ENCODE data around the gene ANO4. TPM values are rescaled to one million over a fixed set of nuclear protein-coding genes. Genes with fewer than 3 reads are reported as not detected.

ANO4 gene
- total RNA-seq, 1 experiment from 2014 or later = 5.7 TPM

- no CpG with 5 or more reads among the region's 8 CpGs for WGBS (ENCODE audit: extremely low coverage, insufficient read length, low lambda C conversion rate)
- TF ChIP-seq, protein P1, sequence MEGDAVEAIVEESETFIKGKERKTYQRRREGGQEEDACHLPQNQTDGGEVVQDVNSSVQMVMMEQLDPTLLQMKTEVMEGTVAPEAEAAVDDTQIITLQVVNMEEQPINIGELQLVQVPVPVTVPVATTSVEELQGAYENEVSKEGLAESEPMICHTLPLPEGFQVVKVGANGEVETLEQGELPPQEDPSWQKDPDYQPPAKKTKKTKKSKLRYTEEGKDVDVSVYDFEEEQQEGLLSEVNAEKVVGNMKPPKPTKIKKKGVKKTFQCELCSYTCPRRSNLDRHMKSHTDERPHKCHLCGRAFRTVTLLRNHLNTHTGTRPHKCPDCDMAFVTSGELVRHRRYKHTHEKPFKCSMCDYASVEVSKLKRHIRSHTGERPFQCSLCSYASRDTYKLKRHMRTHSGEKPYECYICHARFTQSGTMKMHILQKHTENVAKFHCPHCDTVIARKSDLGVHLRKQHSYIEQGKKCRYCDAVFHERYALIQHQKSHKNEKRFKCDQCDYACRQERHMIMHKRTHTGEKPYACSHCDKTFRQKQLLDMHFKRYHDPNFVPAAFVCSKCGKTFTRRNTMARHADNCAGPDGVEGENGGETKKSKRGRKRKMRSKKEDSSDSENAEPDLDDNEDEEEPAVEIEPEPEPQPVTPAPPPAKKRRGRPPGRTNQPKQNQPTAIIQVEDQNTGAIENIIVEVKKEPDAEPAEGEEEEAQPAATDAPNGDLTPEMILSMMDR (conservative IDR thresholded peaks at IDR 0.05) = no peak
Observed at GRCh38 chr12:100860611-100861010, 66.0 kb downstream of the ANO4 start.

More at GRCh38 chr12:100860611-100861010, 66.0 kb downstream of the ANO4 start:
- no peaks in the 10 kb centered on the region for H3K79me1 ChIP-seq (ENCODE audit: insufficient read depth, low read depth, low read length, poor library complexity, severe bottlenecking)
- no peak overlapping the region for H3T11ph ChIP-seq (ENCODE audit: low read length)
- no peak overlapping the region for H4K91ac ChIP-seq (ENCODE audit: insufficient read length, low read depth, low read length)
- no peaks in the 10 kb centered on the region for H3K4me1 ChIP-seq (ENCODE audit: insufficient read depth, low read length)
- DNase-seq = no peak
- no peak overlapping the region for H2AK5ac ChIP-seq (ENCODE audit: insufficient read length, low read length)
- H4K8ac ChIP-seq (replicated peaks; ENCODE audit: insufficient read length, low read depth, low read length) = no peak overlapping the region
- Mint-ChIP-seq H3K27ac (no peak overlapping the region), H3K4me3 (no peak overlapping the region), H3K27me3 (ENCODE audit: low read depth) (no peaks in the 10 kb centered on the region), H3K4me1 (peaks cover 3 to 6% of the 10 kb centered on the region in 2 experiments; a peak in 3 of 4 replicates), H3K9me3 (no peaks in the 10 kb centered on the region), H3K36me3 (ENCODE audit: insufficient read depth in 1 of 3, low read depth in 3 of 3) (no peaks in the 10 kb centered on the region; a peak in 2 of 7 replicates)
- no peak overlapping the region for H2BK15ac ChIP-seq (ENCODE audit: low read depth, low read length)
- H4K20me1 ChIP-seq (ENCODE audit: control insufficient read depth, insufficient read depth, insufficient read length) = no peaks in the 10 kb centered on the region
- no peaks in the 10 kb centered on the region for H3K79me2 ChIP-seq (ENCODE audit: insufficient read depth, low read length)
- H3K27me3 ChIP-seq (ENCODE audit: insufficient read depth, low read length) = no peaks in the 10 kb centered on the region
- H3K23me2 ChIP-seq (ENCODE audit: insufficient read length, low read depth, low read length, poor library complexity, severe bottlenecking) = no peaks in the 10 kb centered on the region
- H3K14ac ChIP-seq (ENCODE audit: insufficient read depth, low read length) = no peak overlapping the region
- no peak overlapping the region for H2BK5ac ChIP-seq (ENCODE audit: insufficient read length, low read length)
- H3K23ac ChIP-seq (ENCODE audit: insufficient read length, low read depth, low read length) = no peak overlapping the region
- no peak overlapping the region for H3K4me2 ChIP-seq (ENCODE audit: insufficient read depth, insufficient read length, low read length)
- H2BK12ac ChIP-seq (ENCODE audit: insufficient read length, low read depth, low read length) = no peak overlapping the region
- H3K27ac ChIP-seq (ENCODE audit: insufficient read length, low read depth, low read length) = no peak overlapping the region
- no peak overlapping the region for H4K5ac ChIP-seq (ENCODE audit: insufficient read length, low read depth, low read length)
- no peak overlapping the region for H3K4ac ChIP-seq (ENCODE audit: low read depth, low read length)
- H3K9me3 ChIP-seq (ENCODE audit: control insufficient read depth, low read depth, low read length) = no peaks in the 10 kb centered on the region
- H2BK120ac ChIP-seq (ENCODE audit: low read depth, low read length, poor library complexity, severe bottlenecking) = no peak overlapping the region
- no peak overlapping the region for H3K56ac ChIP-seq (ENCODE audit: insufficient read length, low read depth, low read length)
- no peak overlapping the region for H2BK20ac ChIP-seq (ENCODE audit: low read depth, low read length, poor library complexity, severe bottlenecking)
- H2AFZ ChIP-seq (ENCODE audit: low read length) = no peak overlapping the region
- H3K18ac ChIP-seq (ENCODE audit: insufficient read length, low read depth, low read length) = no peak overlapping the region
- no peak overlapping the region for H3K9ac ChIP-seq (ENCODE audit: extremely low read depth, insufficient read length, low read length)
